ENCODE results near the gene TRAPPC2.

TRAPPC2 gene

DNA sequence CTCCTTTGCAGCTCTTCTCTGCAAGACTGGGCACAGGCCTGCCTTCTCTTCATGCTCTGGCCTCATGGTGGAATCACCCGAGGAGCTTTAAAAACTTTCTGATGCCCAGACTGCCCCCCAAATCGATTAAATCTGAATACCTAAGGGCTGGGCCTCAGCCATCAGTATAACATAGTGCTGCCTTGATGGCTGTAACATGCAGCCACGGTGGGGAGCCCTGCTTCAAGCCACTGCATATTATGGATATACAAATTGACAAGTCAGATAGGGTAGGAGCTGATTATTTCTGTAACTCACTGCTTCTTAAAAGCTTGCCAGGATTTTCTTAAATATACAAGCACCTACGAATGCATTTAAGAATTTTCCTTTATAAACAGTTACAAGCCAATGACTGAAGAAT, 42.0 kb upstream of the TRAPPC2 start:
- no peaks in the 10 kb centered on the region for H3K9me3 ChIP-seq (ENCODE audit: insufficient read depth, low read depth, low read length)
- no peaks in the 10 kb centered on the region for H3F3A ChIP-seq (ENCODE audit: low read depth)
- H2AFZ ChIP-seq (ENCODE audit: low read length) = no peak overlapping the region
- H3K4me1 ChIP-seq (ENCODE audit: insufficient read depth, low read length, poor library complexity, severe bottlenecking) = peaks cover 2% of the 10 kb centered on the region
- H3K4me3 ChIP-seq (ENCODE audit: low read length, poor library complexity, severe bottlenecking) = no peak overlapping the region
- H3K27me3 ChIP-seq (ENCODE audit: insufficient read depth, low read length, poor library complexity, severe bottlenecking) = no peaks in the 10 kb centered on the region
- peaks cover 8% of the 10 kb centered on the region; the same call in 1 of the 2 replicates for H3K36me3 ChIP-seq (ENCODE audit: insufficient read depth, low read length)
- no peak overlapping the region for H3K9ac ChIP-seq (ENCODE audit: low read depth, low read length, poor library complexity, severe bottlenecking)
- no peaks in the 10 kb centered on the region for H3K9me2 ChIP-seq (replicated peaks; ENCODE audit: low read depth, low read length)
- H3K79me2 ChIP-seq (ENCODE audit: insufficient read depth, low read length) = no peaks in the 10 kb centered on the region
- no peaks in the 10 kb centered on the region for H4K20me1 ChIP-seq (ENCODE audit: insufficient read depth, low read length, poor library complexity, severe bottlenecking)
- H3K4me2 ChIP-seq (ENCODE audit: low read depth, low read length, poor library complexity, severe bottlenecking) = no peak overlapping the region
- TF ChIP-seq EZH2phosphoT487 (IDR thresholded peaks at IDR 0.05; ENCODE audit: borderline replicate concordance) = no peak
- TF ChIP-seq, protein P1, sequence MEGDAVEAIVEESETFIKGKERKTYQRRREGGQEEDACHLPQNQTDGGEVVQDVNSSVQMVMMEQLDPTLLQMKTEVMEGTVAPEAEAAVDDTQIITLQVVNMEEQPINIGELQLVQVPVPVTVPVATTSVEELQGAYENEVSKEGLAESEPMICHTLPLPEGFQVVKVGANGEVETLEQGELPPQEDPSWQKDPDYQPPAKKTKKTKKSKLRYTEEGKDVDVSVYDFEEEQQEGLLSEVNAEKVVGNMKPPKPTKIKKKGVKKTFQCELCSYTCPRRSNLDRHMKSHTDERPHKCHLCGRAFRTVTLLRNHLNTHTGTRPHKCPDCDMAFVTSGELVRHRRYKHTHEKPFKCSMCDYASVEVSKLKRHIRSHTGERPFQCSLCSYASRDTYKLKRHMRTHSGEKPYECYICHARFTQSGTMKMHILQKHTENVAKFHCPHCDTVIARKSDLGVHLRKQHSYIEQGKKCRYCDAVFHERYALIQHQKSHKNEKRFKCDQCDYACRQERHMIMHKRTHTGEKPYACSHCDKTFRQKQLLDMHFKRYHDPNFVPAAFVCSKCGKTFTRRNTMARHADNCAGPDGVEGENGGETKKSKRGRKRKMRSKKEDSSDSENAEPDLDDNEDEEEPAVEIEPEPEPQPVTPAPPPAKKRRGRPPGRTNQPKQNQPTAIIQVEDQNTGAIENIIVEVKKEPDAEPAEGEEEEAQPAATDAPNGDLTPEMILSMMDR (conservative IDR thresholded peaks at IDR 0.05; ENCODE audit: low read length) = no peak

DNA sequence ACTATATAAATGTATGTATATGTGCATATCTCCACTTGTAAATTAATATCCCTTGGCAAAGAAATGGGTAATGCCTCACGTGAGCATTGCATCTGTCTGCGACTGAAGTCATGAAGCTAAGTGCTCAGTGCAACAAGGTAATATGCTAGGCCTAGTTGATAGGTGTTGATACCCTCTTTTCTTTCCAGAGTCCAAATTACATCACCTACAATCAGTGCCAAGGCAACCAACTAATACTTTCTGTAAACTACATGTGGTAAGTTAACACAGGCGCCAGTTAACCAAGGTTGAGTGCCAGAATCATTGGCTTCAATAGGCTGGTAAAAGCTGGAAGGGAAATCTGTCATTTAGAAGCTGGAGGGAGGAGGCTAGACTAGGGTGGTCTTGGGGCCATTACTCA, 41.4 kb upstream of the TRAPPC2 start:
- Histone ChIP-seq H3K9me2 (replicated peaks; ENCODE audit: low read depth, low read length) (no peaks in the 10 kb centered on the region), H3K4me2 (ENCODE audit: low read depth, low read length, poor library complexity, severe bottlenecking) (no peak overlapping the region), H3K4me1 (ENCODE audit: insufficient read depth, low read length, poor library complexity, severe bottlenecking) (peaks cover 5% of the 10 kb centered on the region), H3K9ac (ENCODE audit: low read depth, low read length, poor library complexity, severe bottlenecking) (no peak overlapping the region), H3F3A (ENCODE audit: low read depth) (no peaks in the 10 kb centered on the region), H3K4me3 (ENCODE audit: low read length, poor library complexity, severe bottlenecking) (no peak overlapping the region), H2AFZ (ENCODE audit: low read length) (no peak overlapping the region), H3K79me2 (ENCODE audit: insufficient read depth, low read length) (no peaks in the 10 kb centered on the region), H4K20me1 (ENCODE audit: insufficient read depth, low read length, poor library complexity, severe bottlenecking) (no peaks in the 10 kb centered on the region), H3K27me3 (ENCODE audit: insufficient read depth, low read length, poor library complexity, severe bottlenecking) (no peaks in the 10 kb centered on the region), H3K36me3 (ENCODE audit: insufficient read depth, low read length) (peaks cover 8% of the 10 kb centered on the region; the same call in 1 of the 2 replicates), H3K9me3 (ENCODE audit: insufficient read depth, low read depth, low read length) (no peaks in the 10 kb centered on the region)
- TF ChIP-seq, protein P1 (conservative IDR thresholded peaks at IDR 0.05; ENCODE audit: low read length) = no peak
- no peak for TF ChIP-seq EZH2phosphoT487 (IDR thresholded peaks at IDR 0.05; ENCODE audit: borderline replicate concordance)

DNA sequence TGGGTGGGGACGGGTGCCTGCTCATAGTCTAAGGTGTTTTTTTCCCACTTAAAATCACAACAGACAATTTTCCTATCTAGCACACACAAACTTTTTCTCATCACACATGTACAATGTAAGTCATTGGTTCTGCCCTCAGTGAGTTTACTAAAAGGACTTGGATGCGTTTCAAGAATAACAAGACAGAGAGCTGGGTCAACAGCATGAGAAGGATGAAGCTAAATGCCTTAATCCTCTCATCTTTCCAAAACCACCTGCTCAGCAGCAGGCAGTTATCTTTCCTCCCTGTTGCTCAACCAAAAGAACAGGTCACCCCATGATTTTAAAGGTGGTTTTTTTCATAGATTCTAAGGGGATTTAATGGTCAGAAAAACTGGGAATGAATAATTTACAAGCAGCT, 40.3 kb upstream of the TRAPPC2 start:
- no peak for TF ChIP-seq EZH2phosphoT487 (IDR thresholded peaks at IDR 0.05; ENCODE audit: borderline replicate concordance)
- TF ChIP-seq, protein P1 (conservative IDR thresholded peaks at IDR 0.05; ENCODE audit: low read length) = no peak
- Histone ChIP-seq H3K4me3 (ENCODE audit: low read length, poor library complexity, severe bottlenecking) (no peak overlapping the region), H3K36me3 (ENCODE audit: insufficient read depth, low read length) (peaks cover 16% of the 10 kb centered on the region; the same call in 1 of the 2 replicates), H3K9me2 (replicated peaks; ENCODE audit: low read depth, low read length) (no peaks in the 10 kb centered on the region), H3K27me3 (ENCODE audit: insufficient read depth, low read length, poor library complexity, severe bottlenecking) (no peaks in the 10 kb centered on the region), H4K20me1 (ENCODE audit: insufficient read depth, low read length, poor library complexity, severe bottlenecking) (no peaks in the 10 kb centered on the region), H3K4me1 (ENCODE audit: insufficient read depth, low read length, poor library complexity, severe bottlenecking) (peaks cover 10% of the 10 kb centered on the region), H3K9me3 (ENCODE audit: insufficient read depth, low read depth, low read length) (no peaks in the 10 kb centered on the region), H2AFZ (ENCODE audit: low read length) (no peak overlapping the region), H3K79me2 (ENCODE audit: insufficient read depth, low read length) (no peaks in the 10 kb centered on the region), H3F3A (ENCODE audit: low read depth) (no peaks in the 10 kb centered on the region), H3K4me2 (ENCODE audit: low read depth, low read length, poor library complexity, severe bottlenecking) (no peak overlapping the region), H3K9ac (ENCODE audit: low read depth, low read length, poor library complexity, severe bottlenecking) (no peak overlapping the region)
